OCI-LY1 (cell line): Measurements from ENCODE around the gene DNASE2.
"Not testable (repeated sequence)": the region's sequence is repeated elsewhere in the genome, so short reads cannot be mapped to it uniquely, and the experiment has no call there.

Experiments used
- H2AFZ ChIP-seq: fragments of 200-600 bp; sonication (generic), shearing (Covaris generic); 2 replicates; pipeline ENCODE4 v1.6.0; 2014; ENCODE audit warnings: antibody characterized with exemption, mild to moderate bottlenecking, low read length
- H3F3A ChIP-seq: fragments of 200-600 bp; sonication (generic), shearing (Covaris generic); 2 replicates; pipeline ENCODE4 v1.6.0; 2014; ENCODE audit warnings: mild to moderate bottlenecking, antibody characterized with exemption, low read length, moderate library complexity; ENCODE audit not compliant: insufficient read depth
- H3K27ac ChIP-seq: fragments of 200-600 bp; sonication (generic); 2 replicates; pipeline ENCODE4 v1.5.1; 2014; ENCODE audit warnings: low read length, mixed run types, mild to moderate bottlenecking, low read depth; ENCODE audit not compliant: poor library complexity, severe bottlenecking
- H3K27me3 ChIP-seq: fragments of 200-600 bp; sonication (generic); 2 replicates; pipeline ENCODE4 v1.6.0; 2014; ENCODE audit warnings: antibody characterized with exemption, mild to moderate bottlenecking, low read length, moderate library complexity; ENCODE audit not compliant: insufficient read depth
- H3K36me3 ChIP-seq: fragments of 200-600 bp; sonication (generic); 2 replicates; pipeline ENCODE4 v1.6.1; 2014; ENCODE audit warnings: mild to moderate bottlenecking, antibody characterized with exemption, low read length, moderate library complexity, mixed read lengths; ENCODE audit not compliant: insufficient read depth
- H3K4me1 ChIP-seq: fragments of 200-600 bp; sonication (generic); 2 replicates; pipeline ENCODE4 v1.5.1; 2014; ENCODE audit warnings: mild to moderate bottlenecking, low read length, moderate library complexity; ENCODE audit not compliant: insufficient read depth, severe bottlenecking
- H3K4me2 ChIP-seq: fragments of 200-600 bp; sonication (generic), shearing (Covaris generic); 2 replicates; pipeline ENCODE4 v1.6.1; 2014; ENCODE audit warnings: low read length
- H3K4me3 ChIP-seq: fragments of 200-600 bp; sonication (generic); 2 replicates; pipeline ENCODE4 v1.5.1; 2014; ENCODE audit warnings: low read length, low read depth, mild to moderate bottlenecking, mixed read lengths; ENCODE audit not compliant: poor library complexity, severe bottlenecking
- H3K79me2 ChIP-seq: fragments of 200-600 bp; shearing (Covaris generic); 2 replicates; pipeline ENCODE4 v1.6.1; 2016; ENCODE audit warnings: mixed run types, low read length, mixed read lengths; ENCODE audit not compliant: insufficient read depth
- H3K9ac ChIP-seq: fragments of 200-600 bp; sonication (generic), shearing (Covaris generic); 2 replicates; pipeline ENCODE4 v1.6.1; 2014; ENCODE audit warnings: mild to moderate bottlenecking, low read length, mixed read lengths
- H3K9me2 ChIP-seq: fragments of 200-600 bp; sonication (generic), shearing (Covaris generic); 2 replicates; pipeline ENCODE4 v1.6.1; 2014; ENCODE audit warnings: low read depth, mild to moderate bottlenecking, low read length, mixed read lengths
- H3K9me3 ChIP-seq: fragments of 200-600 bp; shearing (Covaris generic); 2 replicates; pipeline ENCODE4 v1.6.1; 2014; ENCODE audit warnings: low read length, mixed read lengths
- H4K20me1 ChIP-seq: fragments of 200-600 bp; sonication (generic), shearing (Covaris generic); 2 replicates; pipeline ENCODE4 v1.6.0; 2016; ENCODE audit warnings: mild to moderate bottlenecking, low read length; ENCODE audit not compliant: insufficient read depth
- EZH2 ChIP-seq: fragments of 200-600 bp; sonication (generic), shearing (Covaris generic); IDR thresholded peaks from 2 replicates; pipeline ENCODE4 v1.8.0; 2017; ENCODE audit warnings: borderline replicate concordance, mixed run types, mild to moderate bottlenecking, antibody characterized with exemption, low read length, moderate library complexity, mixed read lengths
- TF ChIP-seq, protein P1 (sequence below): fragments of 200-600 bp; sonication (generic), shearing (Covaris generic); IDR thresholded peaks from 2 replicates; pipeline ENCODE4 v1.5.1; 2017; ENCODE audit warnings: mild to moderate bottlenecking, antibody characterized with exemption, low read length, moderate library complexity, mixed read lengths

The DNASE2 gene

DNA sequence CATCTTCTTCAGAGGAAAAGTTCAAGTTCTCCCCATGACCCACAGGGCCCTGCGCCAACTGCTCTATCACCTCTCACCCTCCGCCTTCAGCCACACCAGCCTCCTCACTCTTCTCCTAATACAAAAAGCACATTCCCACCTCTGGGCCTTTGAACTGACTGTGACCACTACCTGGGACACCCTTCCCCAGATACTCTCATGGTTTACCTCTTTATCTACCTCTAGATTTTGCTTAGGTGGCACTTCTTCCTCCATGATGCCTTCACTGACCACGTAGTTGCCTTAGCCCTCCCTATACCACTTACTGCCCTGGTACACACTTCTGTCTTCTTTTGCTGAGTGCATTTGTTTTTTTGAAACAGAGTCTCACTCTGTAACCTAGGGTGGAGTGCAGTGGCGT is 41.7 kb upstream of the DNASE2 start:
- H3K9ac ChIP-seq, result no peak overlapping the region
- H3K4me2 ChIP-seq, result no peak overlapping the region
- no peaks in the 10 kb centered on the region for H3K9me3 ChIP-seq
- no peaks in the 10 kb centered on the region for H3K9me2 ChIP-seq
- H3K4me3 ChIP-seq, result no peak overlapping the region
- no peaks in the 10 kb centered on the region for H4K20me1 ChIP-seq
- peaks cover 9% of the 10 kb centered on the region for H3F3A ChIP-seq
- no peak overlapping the region for H2AFZ ChIP-seq
- no peaks in the 10 kb centered on the region for H3K27me3 ChIP-seq
- H3K36me3 ChIP-seq, result peaks cover 58% of the 10 kb centered on the region
- H3K27ac ChIP-seq, result no peak overlapping the region
- H3K4me1 ChIP-seq, result peaks cover 11% of the 10 kb centered on the region
- no peak for TF ChIP-seq EZH2
- TF ChIP-seq, protein P1, sequence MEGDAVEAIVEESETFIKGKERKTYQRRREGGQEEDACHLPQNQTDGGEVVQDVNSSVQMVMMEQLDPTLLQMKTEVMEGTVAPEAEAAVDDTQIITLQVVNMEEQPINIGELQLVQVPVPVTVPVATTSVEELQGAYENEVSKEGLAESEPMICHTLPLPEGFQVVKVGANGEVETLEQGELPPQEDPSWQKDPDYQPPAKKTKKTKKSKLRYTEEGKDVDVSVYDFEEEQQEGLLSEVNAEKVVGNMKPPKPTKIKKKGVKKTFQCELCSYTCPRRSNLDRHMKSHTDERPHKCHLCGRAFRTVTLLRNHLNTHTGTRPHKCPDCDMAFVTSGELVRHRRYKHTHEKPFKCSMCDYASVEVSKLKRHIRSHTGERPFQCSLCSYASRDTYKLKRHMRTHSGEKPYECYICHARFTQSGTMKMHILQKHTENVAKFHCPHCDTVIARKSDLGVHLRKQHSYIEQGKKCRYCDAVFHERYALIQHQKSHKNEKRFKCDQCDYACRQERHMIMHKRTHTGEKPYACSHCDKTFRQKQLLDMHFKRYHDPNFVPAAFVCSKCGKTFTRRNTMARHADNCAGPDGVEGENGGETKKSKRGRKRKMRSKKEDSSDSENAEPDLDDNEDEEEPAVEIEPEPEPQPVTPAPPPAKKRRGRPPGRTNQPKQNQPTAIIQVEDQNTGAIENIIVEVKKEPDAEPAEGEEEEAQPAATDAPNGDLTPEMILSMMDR, result no peak
- no peaks in the 10 kb centered on the region for H3K79me2 ChIP-seq

DNA sequence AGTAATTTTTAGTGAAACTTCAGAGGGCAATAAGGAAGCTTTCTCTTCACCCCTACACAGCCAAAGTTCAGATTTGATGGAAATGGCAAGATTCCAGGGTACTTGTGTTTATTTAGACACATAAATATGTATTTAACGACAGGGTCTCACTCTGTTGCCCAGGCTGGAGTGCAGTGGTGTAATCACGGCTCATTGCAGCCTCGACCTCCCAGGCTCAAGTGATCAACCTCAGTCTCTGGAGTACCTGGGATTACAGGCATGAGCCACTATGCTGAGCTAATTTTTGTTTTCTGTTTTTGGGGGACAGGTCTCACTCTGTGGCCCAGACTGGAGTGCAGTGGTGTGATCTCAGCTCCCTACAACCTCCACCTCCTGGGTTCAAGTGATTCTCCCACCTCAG is 39.8 kb upstream of the DNASE2 start:
- Histone ChIP-seq H3F3A (peaks cover 9% of the 10 kb centered on the region), H3K9ac (no peak overlapping the region), H3K4me2 (no peak overlapping the region), H3K79me2 (no peaks in the 10 kb centered on the region), H3K4me1 (peaks cover 11% of the 10 kb centered on the region), H3K9me3 (no peaks in the 10 kb centered on the region), H4K20me1 (no peaks in the 10 kb centered on the region), H3K9me2 (no peaks in the 10 kb centered on the region), H3K27me3 (no peaks in the 10 kb centered on the region), H3K4me3 (no peak overlapping the region), H3K36me3 (peaks cover 41% of the 10 kb centered on the region), H3K27ac (peak overlapping the region; percentile 49), H2AFZ (no peak overlapping the region)
- TF ChIP-seq, protein P1, result no peak
- no peak for TF ChIP-seq EZH2

DNA sequence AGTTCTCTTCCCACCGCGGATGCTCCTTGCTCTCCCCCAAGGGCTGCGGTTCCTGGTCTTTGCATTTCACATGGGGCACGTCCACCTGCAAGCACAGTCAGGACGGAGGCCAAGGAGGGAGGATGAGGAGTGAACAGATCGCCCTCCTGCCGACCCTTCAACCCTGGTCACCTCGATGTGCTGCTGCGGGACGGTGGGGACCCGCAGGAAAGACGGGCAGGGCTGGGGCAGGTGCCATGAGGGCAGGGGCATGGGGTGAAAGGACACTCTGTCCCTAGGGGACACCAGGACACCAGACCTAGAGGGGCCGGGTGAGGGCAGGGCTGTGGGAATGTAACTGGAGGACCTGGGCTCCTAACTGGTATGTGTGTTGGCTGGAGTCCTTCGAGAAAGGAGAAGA is 37.0 kb upstream of the DNASE2 start:
- Histone ChIP-seq H3K4me1 (peaks cover 24% of the 10 kb centered on the region), H3K9me3 (no peaks in the 10 kb centered on the region), H2AFZ (no peak overlapping the region), H3K4me3 (no peak overlapping the region), H4K20me1 (no peaks in the 10 kb centered on the region), H3K36me3 (peaks cover 13% of the 10 kb centered on the region), H3K9ac (no peak overlapping the region), H3K79me2 (no peaks in the 10 kb centered on the region), H3K27ac (no peak overlapping the region), H3K4me2 (no peak overlapping the region), H3F3A (peaks cover 9% of the 10 kb centered on the region), H3K9me2 (no peaks in the 10 kb centered on the region), H3K27me3 (no peaks in the 10 kb centered on the region)
- no peak for TF ChIP-seq EZH2
- TF ChIP-seq, protein P1, result no peak

- not testable (repeated sequence) for H3K9ac ChIP-seq, H2AFZ ChIP-seq, H3K4me3 ChIP-seq, H3K9me3 ChIP-seq, H3K27me3 ChIP-seq, H3F3A ChIP-seq, H3K79me2 ChIP-seq, H3K36me3 ChIP-seq, H3K9me2 ChIP-seq, H3K4me2 ChIP-seq, H3K27ac ChIP-seq, H4K20me1 ChIP-seq
- H3K4me1 ChIP-seq, result peaks cover 28% of the 10 kb centered on the region
These were observed 34.6 kb upstream of the DNASE2 start for GRCh38 chr19:12915860-12916259.
